Epithelial cell of prostate (primary cell): ENCODE results near the gene COL27A1.

Experiments
- DNase-seq: peaks from one replicate; pipeline ENCODE4 v3.0.0-alpha.2; 2011; ENCODE audit warnings: low read depth, low spot score
- H3K27ac ChIP-seq: fragments of 450-650 bp; 2 replicates; pipeline ENCODE4 v1.5.1; 2017; ENCODE audit warnings: mild to moderate bottlenecking

COL27A1 gene

DNA sequence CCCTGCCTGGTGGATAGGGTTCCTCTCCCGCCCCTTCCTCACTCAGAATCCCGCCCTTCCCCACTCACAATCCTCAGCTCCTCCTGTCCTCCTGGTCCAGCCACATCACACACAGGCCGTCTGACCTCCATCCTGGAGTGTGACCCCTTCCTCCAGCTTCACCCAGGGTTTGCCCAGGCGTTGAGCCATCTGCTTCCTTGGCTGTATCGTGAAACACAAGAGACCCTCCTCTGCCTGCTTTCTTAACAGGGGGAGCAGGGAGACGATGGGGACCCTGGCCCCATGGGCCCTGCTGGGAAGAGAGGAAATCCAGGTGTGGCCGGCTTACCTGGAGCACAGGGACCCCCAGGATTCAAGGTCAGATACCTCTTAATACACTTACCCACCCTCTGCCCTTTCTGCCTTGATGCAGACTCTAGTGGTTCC, 135.2 kb downstream of the COL27A1 start:
- no peak for DNase-seq
- no peak overlapping the region for H3K27ac ChIP-seq

- DNase-seq = no peak
- no peak overlapping the region for H3K27ac ChIP-seq
Measured at GRCh38 chr9:114291064-114291474, 135.7 kb downstream of the COL27A1 start.

DNA sequence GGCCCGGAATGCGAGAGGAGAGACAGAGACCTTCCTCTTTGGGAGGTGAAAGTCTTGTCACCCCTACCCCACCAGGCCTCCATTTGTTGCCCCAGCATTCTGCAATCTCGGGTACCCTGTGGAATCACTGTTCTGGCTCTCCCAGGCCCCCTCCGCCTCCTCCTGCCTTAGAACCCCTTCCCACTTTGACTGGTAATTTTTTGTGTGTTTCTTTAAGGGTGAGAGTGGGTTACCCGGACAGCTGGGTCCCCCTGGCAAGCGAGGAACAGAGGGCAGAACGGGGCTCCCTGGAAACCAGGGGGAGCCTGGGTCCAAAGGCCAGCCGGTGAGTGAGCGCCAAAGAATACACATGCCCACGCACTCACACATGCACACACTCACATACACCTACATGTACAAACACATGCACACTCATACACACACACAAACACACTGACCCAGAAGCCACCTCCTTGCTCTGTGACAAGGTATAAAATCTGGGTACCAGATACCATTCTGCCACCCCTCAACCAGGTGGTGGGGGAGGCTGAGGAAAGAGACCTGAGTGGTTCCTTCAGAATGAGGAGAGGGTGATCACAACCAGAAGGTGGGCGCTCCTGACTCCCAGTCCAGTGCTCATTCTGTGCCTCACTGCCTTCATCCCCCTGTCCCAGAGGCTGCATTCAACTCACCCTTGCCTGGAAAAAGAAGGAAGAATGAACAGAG, 136.7 kb downstream of the COL27A1 start:
- H3K27ac ChIP-seq = no peak overlapping the region
- DNase-seq = no peak

GRCh38 chr9:114294664-114295063, 139.3 kb downstream of the COL27A1 start:
- H3K27ac ChIP-seq = no peak overlapping the region

GRCh38 chr9:114296338-114296737, 141.0 kb downstream of the COL27A1 start:
- no peak overlapping the region for H3K27ac ChIP-seq
- DNase-seq = no peak

More at GRCh38 chr9:114294664-114295063, 139.3 kb downstream of the COL27A1 start:
- DNase-seq = no peak

GRCh38 chr9:114299286-114300152, 144.2 kb downstream of the COL27A1 start:
- H3K27ac ChIP-seq = no peak overlapping the region
- DNase-seq = no peak

GRCh38 chr9:114300153-114300845, 145.0 kb downstream of the COL27A1 start:
- no peak overlapping the region for H3K27ac ChIP-seq
- DNase-seq = no peak

- no peak for DNase-seq
- H3K27ac ChIP-seq = no peak overlapping the region
Measured at GRCh38 chr9:114300846-114301797, 145.8 kb downstream of the COL27A1 start.

- no peak overlapping the region for H3K27ac ChIP-seq
- no peak for DNase-seq
Measured at GRCh38 chr9:114301798-114302565, 146.6 kb downstream of the COL27A1 start.

DNA sequence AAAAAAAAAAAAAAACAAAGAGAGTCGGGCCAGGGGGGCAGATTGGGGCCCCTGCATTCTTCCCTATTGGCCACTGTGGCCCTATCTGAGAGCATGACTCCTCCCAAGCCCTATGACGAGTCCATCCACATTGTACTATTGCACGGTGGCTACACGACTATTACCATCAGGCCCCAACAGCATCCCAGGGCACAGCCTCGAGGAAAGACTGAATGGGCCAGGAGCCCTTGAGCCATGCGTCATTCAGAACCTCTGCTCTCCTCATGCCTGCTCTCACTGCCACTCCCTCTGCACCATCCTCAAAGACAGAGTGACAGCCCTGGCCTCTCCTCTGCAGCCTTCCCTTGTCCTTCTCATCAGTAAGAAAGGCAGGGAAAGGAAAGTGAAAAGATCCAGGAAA, 147.4 kb downstream of the COL27A1 start:
- no peak overlapping the region for H3K27ac ChIP-seq
- DNase-seq = no peak

DNA sequence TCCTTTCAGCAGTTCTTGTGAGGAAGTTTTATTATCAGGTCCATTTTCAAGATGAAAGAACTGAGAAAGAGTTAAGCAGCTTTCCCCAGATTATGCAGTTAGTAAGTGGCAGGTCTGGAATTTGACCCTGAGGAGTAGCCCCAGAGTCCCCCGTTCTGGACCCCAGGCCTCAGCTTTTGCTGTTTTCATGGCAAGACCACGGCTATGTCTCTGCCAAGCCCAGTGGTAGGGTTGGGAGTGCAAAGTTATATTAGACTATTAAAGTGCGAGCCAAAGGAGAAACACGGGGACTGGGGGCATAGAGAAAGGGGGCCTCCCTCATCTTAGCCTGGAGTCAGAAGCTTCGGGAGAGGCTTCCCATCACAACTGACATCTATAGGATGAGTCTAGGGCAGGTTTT, 148.2 kb downstream of the COL27A1 start:
- no peak overlapping the region for H3K27ac ChIP-seq
- DNase-seq = no peak

DNA sequence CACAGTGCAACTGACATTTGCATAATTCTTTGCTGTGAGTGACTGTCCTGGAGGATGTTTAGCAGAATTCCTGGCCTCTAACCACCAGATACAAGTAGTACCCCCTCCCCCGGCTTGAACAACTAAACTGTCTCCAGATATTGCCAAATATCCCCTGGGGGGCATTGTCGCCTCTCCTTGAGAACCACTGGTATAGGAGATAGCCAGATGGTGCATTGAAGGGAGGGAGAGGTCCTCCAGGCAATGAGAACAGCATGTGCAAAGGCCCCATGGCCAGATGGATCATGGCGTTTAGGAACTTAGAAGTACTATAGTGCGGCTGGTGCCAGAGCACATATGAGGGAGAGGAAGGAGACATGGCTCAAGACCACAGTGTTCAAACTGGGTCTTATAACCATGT, 148.6 kb downstream of the COL27A1 start:
- H3K27ac ChIP-seq = no peak overlapping the region
- DNase-seq = no peak

DNA sequence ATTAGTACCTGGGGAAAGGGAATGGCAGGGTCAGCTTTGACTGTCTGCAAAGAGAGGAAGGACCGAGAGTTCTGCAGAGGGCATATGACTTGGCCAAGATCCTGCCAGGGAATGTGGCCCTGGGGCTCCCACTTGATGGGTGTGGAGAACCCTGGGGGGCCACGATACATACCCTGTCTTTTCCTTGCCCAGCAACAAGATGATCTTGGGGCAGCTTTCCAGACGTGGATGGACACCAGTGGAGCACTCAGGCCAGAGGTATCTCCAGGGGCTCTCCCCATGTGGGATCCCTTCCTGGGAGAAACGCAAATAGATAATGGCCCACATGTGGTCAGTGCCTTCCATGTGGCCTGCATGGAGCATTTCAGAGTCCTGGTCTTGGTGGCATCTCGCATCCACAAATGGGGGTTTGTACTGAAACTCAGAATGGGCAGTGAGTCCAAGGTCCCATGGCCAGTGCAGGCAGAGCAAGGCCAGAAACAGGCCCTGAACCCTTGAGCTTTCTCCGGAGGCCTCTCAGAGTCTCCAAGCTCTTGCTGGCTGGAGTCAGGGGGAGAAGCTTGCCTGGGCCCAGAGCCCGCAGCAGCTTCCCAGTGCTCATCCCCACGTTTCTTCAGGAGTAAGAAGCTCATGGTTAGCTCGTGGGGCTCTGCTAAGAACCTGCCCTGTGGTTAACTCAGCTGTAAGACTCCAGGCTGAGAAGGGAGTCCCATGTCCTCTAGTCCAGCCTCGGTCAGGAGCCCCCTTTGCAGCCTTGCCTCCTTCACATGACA, 149.3 kb downstream of the COL27A1 start:
- no peak overlapping the region for H3K27ac ChIP-seq
- no peak for DNase-seq

GRCh38 chr9:114307899-114308267, 152.5 kb downstream of the COL27A1 start:
- DNase-seq = no peak
- no peak overlapping the region for H3K27ac ChIP-seq

DNA sequence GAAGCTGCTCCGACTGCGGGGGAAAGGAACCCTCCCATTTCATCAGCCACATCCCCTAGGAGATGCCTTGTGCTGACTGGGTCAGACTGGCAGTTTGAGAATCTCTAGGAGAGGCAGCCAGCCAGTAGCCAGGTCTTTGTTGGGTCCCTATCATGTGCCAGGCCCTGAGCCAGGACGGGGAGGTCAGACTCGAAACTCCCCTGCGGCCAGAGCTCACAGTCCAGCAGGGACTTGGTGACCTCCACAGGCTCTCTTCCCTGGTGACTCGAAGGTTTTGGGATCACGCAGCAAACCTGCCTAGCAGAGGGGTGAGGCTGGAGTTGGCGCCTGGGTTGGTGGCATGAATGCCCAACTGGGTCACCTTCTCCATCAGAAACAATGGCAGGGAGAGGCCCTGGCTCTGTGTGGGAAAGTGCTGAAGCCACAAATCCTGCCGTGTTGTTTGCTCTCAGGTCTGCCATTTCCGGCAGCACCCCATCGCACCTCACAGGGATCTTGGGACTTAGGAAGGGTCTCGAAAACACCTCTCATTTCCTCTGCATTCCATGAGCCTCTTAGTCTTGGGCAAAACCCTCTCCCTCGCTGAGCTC, 153.1 kb downstream of the COL27A1 start:
- no peak overlapping the region for H3K27ac ChIP-seq
- no peak for DNase-seq

DNA sequence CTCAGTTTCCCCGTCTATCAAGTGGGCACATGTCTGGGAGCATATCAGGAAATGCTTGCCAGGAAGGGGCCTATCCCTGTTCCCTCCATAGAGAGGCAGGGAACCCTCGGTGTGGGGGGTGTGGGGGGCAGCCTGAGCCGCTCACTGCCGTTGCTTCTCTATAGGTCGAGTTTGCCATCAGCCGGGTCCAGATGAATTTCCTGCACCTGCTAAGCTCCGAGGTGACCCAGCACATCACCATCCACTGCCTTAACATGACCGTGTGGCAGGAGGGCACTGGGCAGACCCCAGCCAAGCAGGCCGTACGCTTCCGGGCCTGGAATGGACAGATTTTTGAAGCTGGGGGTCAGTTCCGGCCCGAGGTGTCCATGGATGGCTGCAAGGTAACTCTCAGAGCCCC, 153.8 kb downstream of the COL27A1 start:
- no peak overlapping the region for H3K27ac ChIP-seq
- no peak for DNase-seq

- H3K27ac ChIP-seq = no peak overlapping the region
- DNase-seq = no peak
Measured at GRCh38 chr9:114310471-114311450, 155.4 kb downstream of the COL27A1 start.
